ENCODE results near the gene ASIC2.

Gene ASIC2

DNA sequence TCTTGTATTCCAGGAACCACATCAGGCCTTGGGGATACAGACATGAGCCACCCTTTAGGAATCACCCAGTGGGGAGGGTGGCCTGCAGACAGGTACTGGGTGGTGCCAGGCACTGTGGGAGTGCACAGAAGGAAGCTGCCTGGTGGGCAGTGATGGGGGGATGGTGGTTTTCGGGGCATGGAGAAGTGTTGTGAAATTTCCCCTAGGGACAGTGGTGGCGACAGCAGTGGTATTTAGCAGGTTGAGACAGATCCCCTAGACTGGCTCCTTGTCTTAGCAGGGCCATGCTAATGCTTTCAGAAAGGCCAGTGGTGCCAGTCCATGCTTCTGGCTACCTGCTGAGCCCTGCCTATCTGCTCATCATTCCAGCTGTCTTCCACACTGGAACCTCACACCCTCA lies 171.8 kb downstream of the ASIC2 start:
- in situ Hi-C loops (cut with MboI; ENCODE audit: low sequenced_read_pairs), result no loop called here

DNA sequence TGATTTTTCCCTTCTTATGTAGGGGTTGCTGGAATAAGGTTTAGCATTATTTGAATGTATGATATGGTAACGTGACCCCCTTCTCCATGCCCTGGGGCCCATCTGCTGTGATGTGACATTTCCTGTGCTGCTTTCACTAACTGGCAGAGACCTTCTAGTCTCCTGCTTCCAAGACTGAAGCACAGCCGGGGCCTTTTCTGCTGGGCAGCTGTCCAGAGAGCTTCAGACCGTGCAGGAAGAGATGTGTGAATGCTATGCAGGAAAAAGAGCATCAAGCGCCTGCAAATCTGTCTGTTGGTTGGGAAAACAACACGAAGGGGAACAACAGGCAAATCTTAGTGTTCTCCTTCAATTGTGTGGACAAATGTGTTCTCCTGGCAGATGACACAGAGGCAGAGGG lies 173.0 kb downstream of the ASIC2 start:
- in situ Hi-C loops (cut with MboI; ENCODE audit: low sequenced_read_pairs), result no loop called here

DNA sequence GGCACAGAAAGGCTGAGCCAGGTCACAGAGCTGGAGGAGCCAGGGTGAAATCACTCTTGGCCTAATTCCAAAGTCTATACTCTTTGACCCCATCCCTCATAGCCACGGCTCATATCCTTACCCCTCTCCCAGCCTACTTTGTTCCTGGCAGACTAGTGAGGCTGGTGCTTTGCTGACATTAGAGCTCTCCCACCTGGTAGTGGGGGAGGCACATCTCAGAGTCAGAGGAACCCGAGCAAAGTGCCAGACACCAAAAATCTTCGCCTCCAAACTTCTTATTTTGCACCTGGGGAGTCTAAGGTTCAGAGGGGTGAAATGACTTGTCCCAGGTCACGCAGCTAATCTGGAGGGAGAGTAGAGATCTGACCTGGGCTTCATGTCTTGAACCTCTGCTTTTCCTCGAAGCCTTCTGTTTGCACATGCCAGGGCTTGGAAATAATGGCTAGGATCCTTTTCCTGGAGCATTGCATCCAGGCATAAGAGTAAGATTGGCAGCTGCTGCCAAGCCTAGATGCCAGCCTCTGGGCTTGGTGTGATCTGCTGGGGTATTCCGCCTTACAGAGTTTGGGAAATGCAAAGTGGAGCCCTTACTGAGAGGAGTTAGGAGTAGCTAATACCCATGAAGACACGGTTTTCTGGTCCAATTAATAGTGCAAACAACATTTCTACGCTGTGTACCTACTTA lies 174.6 kb downstream of the ASIC2 start:
- in situ Hi-C loops (cut with MboI; ENCODE audit: low sequenced_read_pairs), result no loop called here

DNA sequence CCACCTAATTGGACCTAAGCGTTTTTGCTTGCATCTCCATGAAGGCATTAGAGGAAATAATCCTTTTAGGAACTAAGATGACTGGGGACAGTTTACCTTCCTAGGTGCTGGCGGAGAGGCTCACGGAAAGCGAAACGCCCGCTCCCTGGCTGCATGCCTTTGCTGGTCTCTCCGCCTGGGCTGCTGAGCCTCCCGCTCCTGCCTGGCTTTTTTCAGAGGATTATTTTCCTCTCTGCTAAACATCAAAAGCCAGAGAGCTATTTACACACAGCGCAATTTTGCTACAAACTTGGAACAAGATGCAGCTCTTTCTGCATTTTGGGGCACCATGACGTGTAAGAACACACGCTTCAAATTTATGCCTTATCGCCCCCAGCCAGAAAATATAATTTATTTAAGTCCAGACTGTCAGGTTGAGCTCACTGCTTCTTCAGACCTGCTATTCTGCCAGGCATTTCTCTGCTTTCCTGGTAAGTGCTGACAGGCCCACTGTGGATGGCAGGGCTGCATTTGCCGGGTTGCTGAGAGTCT lies 177.0 kb downstream of the ASIC2 start:
- in situ Hi-C loops (cut with MboI; ENCODE audit: low sequenced_read_pairs), result no loop called here

DNA sequence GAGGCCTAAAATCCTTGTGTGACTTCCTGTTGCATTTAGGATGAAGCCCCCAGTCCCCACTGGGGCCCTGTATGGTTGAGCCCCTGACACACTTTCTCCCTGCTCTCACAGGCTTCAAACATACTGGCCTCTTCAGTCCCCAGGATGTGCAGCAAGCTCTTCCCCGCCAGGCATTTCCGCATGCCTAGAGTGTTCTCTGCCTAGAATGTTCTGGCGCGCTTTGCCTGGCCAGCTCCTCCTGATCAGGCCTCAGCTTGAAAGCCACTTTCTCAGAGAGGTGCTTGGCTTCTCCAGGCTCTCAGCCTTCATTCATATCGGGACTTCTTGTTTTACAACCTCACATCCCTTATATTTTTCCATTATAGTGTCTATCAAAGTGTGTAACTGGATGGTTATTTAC lies 177.7 kb downstream of the ASIC2 start:
- in situ Hi-C loops (cut with MboI; ENCODE audit: low sequenced_read_pairs), result no loop called here

DNA sequence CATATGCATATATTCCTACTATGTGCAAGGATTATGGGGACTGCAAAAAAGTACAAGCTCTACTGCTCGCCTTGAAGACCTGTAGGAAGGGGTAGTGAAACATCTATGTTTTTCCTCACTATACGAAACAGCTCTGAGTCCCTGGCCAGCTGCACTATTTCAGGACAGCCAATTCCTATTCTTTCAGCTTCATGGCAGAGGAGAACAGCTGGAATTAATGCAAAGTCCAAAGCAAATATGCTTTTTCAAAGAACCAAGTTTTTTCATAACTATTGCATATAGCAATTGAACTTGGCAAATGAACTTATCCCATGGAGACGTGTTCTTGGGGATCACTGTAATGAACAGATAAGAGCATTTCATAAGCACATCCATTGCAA lies 179.1 kb downstream of the ASIC2 start:
- in situ Hi-C loops (cut with MboI; ENCODE audit: low sequenced_read_pairs), result no loop called here

DNA sequence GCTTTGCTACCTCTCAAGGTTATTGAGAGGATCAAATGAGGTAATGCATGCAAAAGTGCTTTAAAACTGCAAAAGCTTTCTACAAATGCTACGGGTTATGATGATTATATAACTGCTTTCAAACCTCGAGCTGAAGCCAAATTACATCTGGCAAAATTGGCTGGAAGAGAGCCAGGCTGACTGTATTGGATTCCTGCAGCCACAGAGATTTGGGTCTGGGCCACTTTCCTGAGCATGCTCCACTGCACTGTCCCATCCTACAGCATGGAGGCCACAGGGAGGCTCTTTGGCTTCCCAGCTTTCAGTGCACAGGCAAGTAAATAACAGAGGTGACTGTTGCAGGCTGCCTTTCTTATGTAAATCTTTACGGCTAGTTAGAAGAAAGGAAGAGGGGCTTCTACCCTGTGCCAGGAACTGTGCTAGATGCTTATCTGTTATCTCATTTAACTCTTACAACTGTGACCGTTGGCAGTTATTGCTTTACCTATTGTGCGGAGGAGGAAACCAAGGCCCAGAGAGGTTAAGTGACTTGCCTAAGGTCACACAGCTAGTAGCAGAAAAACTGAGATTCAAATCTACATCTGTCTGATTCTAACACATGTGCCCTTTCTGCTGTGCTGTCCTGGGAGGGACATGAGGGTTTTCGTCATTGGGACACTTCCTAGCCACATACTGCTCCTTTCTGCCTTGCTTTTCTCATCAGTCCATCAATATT lies 179.7 kb downstream of the ASIC2 start:
- in situ Hi-C loops (cut with MboI; ENCODE audit: low sequenced_read_pairs), result no loop called here

DNA sequence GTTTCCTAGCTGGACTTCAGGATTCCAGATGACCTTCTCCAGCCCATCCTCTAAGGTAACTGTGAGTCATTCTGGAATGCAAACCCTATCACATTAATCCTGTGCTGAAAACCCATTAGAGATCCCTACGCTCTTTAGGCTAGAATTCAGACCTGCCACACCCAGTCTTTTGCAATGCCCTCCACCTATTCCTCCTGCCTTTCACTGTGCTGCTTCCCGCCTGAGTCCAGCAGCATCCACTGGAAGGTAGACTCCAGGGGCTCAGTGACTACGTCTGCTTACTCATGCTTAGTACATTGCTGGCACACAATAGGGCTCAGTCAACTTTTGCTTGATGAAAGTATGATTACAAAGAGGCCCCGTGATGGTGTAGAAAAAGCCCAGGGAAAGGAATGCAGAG lies 180.3 kb downstream of the ASIC2 start:
- in situ Hi-C loops (cut with MboI; ENCODE audit: low sequenced_read_pairs), result no loop called here

DNA sequence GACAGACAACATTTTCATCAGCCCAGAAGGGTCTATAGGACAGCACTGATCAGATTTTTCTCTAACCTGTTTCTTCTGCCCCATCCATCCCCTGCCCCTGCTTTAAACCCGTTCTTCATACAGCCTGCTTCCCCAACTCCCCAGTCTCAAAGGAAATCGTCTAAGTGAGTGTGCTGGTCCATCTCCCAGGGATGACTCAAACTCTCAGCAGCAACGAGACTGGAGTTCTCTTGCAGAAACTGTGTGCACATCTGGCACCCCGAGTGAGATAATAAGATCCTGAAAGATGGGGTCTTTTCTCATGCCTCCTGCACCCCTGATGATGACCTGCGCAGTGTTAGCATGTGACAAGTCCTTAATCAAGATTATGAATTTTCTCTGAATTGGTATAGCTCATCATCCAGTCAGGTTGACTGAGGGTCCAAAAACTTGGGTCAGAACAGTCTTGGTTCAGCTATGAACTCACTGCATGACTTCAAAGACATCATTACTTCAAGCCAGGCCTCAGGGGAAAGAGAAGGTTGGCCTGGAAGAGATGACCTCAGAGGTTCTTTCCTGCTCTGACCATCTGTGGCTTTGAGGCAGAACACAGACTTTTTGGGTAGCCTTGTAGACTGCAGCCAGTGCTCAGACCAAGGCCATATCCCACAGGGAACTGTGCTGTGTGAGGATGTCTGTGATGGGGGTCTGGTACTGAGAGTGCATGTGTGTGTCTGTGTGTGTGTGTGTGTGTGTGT lies 183.6 kb downstream of the ASIC2 start:
- in situ Hi-C loops (cut with MboI; ENCODE audit: low sequenced_read_pairs), result no loop called here

DNA sequence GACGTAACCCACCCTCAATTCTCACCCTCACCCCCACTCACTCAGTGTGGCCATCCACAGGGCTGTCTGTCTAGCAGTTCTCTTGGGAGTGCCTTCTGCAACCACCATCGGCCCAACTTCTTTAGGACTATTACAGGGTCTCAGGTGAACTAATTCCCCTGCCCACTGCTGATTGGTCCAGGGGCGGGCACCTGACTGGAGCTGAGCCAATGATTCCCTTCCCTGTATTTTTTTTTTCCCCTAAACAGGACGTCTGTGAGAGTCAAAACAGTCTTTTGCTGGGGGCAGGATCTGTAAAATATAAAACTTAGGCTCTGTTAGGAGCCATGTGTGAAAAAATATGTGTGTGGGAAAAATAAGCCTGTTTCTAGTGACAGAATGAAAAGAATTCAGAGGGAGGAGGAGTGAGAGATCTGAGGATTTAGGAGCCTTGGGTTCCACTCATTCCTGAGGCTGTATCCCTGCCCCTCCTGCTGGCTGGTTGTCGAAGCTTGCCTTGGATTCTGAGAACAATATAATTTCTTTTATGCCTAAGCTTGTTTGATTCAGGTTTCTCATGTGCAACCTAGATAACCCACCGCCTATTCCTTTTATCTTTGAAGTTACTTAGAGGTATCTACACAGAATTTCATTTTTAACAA lies 186.4 kb downstream of the ASIC2 start:
- in situ Hi-C loops (cut with MboI; ENCODE audit: low sequenced_read_pairs), result no loop called here

DNA sequence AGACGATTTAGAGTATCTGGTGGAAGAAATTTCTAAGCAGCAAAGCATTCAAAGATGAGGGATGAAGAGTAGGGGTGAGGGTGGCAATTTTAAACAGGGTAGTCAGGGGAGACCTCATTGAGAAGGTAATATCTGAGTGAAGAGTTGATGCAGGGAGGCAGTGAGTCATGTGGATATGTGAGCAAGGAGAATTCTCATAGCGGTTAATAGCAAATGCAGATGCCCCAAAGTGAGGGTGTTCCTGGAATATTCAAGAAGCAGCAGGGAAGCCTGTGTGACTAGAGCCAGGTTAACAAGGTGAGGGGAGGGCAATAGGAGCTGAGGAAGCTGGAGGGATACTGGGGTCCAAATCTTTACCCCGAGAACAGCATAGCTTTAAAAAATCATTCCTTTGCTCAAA lies 187.2 kb downstream of the ASIC2 start:
- in situ Hi-C loops (cut with MboI; ENCODE audit: low sequenced_read_pairs), result no loop called here

DNA sequence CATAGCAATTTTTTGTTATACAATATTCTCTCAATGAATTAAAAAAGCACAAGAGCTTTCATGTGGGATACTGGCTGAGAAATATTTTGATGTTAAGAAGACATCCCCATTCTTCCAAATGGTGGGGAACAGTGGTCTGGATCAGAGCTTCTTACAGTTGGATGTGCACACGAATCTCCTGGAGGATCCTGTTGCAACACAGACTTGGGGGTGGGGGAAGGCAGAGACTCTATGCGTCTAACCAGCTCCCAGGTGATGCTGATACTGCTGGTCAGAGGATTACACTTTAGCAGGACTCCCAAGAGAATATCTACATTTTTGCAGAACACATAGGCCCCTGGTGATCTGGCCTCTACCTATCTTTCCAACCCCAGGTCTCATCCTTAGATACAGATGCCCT lies 193.2 kb downstream of the ASIC2 start:
- in situ Hi-C loops (cut with MboI; ENCODE audit: low sequenced_read_pairs), result no loop called here

DNA sequence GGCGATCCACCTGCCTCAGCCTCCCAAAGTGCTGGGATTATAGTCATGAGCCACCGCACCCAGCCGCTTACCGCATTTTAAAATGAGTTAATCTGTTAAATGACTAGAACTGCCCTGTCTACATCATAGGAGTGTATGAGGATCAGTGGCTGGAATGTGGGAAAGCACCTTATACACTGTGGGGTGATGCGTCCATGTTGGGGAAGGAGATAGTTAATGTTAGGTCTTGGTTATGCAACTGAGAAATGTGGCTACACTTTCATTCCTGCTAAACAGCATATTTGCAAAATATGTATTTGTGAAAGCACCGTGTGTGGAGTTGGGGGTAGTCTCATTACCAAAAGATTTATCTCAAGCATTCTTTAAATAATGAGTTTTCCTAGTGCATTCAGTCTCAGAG lies 193.8 kb downstream of the ASIC2 start:
- in situ Hi-C loops (cut with MboI; ENCODE audit: low sequenced_read_pairs), result no loop called here

DNA sequence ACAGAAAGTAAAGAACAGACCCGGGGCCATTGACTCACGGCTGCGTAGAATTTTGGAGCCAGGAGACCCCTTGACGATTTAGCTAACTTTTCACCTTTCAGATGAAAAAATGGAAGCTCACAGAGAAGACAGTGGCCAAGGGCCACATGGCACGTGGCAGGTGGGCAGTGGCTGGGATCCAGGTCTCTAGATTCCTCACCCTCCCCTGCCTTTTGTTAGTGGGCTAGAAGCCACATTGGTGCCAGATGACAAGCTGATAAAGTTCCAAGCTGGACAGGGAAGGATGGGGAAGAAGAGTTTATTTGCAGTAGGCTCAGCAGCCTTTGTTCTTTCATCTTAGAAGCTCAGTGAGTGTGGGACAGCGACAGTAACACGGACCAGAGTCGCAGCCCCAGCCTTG lies 195.7 kb downstream of the ASIC2 start:
- in situ Hi-C loops (cut with MboI; ENCODE audit: low sequenced_read_pairs), result no loop called here

DNA sequence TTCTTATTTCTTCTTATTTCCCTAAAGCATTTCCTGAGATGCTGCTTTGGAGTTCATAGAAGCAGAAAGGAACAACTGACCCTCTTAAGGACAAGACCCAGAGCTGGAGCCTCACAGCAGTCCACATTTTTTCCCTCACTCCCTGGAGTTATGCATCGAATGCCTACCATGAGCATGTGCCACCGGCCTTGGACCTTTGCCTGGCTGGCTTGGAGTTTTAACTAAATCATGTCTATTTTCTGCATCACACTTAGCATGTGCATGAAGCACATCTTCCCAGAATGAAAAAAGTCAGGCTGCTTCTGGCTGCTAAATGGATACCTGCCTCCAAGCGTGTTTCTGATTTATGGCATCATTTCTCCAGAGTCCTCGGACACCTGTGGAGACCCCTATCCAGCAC lies 196.9 kb downstream of the ASIC2 start:
- in situ Hi-C loops (cut with MboI; ENCODE audit: low sequenced_read_pairs), result no loop called here

DNA sequence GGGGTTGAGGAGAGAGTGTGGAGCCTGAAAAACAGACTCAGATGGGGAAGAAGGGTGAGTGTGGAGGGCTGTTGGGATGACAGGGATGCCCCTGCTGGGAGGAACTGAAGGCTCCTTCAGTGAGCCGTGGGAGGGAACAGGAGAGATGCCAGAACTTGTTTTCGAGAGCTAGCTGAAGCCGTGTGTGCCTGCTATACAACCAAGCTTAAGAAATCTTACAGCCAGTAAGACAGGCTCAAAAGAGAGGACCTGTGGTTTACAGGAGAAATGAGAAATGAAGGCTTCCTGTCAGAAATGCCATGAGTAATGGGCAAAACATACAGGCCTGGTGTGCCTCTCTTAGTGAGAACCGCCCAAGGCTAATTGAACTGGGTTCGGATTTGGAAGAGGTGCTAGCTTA lies 201.8 kb downstream of the ASIC2 start:
- in situ Hi-C loops (cut with MboI; ENCODE audit: low sequenced_read_pairs), result no loop called here

DNA sequence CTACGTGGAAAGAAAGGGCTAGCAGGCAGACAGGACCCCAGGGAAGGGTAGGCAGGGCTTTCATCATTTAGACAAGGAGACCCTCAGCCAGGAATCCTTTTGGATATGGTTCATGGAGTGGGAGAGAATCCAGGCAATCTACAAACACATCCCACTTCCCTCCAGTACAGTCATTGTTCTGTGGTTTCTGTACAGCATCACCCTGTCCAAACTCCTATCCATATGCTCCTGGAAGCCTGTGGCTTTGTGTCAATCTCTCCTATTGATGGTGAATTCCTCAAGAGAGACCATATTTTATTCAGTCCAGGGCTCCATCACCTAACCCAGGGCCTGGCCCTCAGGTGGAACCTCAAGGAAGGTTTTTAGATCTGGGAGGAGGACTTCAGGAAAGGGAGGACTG lies 202.3 kb downstream of the ASIC2 start:
- in situ Hi-C loops (cut with MboI; ENCODE audit: low sequenced_read_pairs), result no loop called here

DNA sequence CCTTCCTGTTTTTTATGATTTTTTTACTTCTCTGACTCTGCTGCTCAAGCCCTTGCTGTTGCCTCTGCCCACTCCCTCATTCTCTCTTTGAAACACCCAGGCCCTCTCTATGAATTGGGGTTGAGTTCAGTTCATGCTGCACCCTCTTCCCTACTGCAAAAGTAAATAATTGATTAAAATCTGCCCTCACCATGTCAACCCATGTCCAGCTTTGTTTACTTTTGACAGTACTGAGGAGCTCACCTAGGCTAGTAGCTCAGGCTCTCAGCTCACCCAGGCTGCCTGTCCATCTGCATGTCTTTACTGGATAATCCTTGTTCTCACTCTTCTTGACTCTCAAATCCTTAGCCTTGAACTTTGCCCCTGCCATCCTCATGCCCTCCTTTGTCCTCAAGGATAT lies 206.2 kb downstream of the ASIC2 start:
- in situ Hi-C loops (cut with MboI; ENCODE audit: low sequenced_read_pairs), result no loop called here

DNA sequence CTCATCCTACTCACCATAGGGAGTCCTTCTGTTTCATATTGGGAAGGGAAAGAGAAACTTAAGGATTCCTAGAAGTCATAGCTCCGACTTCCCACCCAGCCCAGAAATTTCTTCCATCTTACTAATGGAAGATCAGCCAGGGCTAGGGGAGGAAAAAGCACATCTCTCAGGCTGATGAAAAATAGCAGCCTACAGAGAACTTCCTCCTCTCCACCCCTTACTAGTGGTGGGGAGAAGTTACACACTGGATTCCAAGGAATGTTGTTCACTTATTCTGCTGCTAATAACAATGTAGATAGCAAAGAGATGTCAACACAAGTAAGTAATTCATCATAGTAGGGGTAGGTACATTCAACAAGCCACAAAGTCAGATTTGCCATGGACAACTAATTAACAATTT lies 207.1 kb downstream of the ASIC2 start:
- in situ Hi-C loops (cut with MboI; ENCODE audit: low sequenced_read_pairs), result no loop called here

DNA sequence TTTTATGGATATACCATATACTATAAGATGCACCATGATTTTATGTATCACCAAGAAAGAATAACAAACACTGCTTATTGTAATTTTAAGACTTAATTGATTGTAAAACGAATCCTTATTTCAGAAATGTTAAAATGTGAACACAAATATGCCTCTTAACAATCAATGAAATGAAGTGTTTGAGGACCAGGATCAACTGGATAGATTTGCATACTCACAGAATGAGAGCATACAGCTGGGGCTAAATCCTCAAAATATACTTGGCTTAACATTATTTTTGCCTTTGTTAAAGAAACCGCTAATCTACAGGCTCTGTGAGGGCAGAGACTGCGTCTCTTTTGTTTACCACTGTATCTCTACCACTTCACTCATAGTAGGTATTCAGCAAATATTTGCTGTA lies 207.8 kb downstream of the ASIC2 start:
- in situ Hi-C loops (cut with MboI; ENCODE audit: low sequenced_read_pairs), result no loop called here

DNA sequence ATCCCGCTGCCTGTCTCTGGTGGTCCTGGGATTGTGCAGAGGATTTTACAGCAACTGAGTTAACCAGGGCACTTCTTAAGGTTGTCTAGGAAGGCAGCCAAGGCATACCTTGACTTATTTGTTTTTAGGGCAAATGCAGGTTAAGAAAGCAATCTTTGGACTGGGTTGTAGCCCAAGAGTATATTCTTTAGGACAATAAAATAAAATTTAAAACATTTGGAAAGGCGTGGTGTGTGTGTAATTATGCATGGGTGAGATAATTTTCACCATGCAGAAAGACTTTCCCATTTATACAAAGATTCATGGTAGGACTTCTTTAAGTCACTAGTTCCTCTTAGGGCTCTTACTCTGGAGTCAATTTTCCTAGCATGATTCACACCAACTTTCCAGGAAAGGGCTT lies 208.3 kb downstream of the ASIC2 start:
- in situ Hi-C loops (cut with MboI; ENCODE audit: low sequenced_read_pairs), result no loop called here
